IPS-NIHi11 (cell line): Measurements from ENCODE around the gene CACNA2D3.

Source experiments
- DNase-seq: peaks from one replicate; pipeline ENCODE4 v3.0.0; 2012; ENCODE audit warnings: mixed read lengths, low spot score

Gene CACNA2D3

DNA sequence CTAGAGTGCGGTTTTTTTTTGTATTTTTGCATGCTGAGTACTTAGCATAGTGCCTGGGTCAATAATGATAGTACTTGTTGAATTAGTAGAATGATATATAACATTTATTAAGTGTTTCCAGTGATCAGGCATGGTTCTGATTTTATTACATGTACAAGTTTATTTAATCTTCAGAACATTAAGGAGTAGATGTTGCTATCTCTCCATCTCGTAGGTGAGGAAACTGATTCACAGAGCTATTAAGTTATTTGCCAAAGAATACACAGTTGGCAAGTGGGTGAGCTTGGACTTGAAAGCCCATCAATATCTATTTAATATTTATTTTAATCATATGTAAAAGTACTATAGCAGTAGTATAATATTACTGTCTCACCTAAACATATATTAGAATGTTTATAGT, 219.5 kb downstream of the CACNA2D3 start:
- no peak for DNase-seq

DNA sequence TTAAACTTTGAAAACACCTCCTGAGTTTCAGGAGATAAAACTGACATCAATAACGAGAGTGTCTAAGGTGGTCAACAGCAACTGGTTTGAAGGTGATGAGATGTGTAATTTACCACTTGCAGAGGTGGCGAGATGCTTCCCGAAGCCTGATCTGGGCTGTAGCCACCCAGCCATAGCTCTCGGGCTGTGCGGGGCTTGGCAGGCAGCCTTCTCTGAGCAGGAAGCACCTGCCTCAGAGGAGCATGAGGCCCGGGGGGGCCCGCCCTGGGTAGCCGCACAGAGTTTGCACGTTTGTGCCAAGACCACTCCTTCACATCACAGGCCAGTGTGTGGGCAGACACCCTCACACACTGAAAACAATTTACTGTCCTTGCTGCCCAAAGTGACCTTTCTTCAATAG, 220.3 kb downstream of the CACNA2D3 start:
- DNase-seq, result no peak

DNA sequence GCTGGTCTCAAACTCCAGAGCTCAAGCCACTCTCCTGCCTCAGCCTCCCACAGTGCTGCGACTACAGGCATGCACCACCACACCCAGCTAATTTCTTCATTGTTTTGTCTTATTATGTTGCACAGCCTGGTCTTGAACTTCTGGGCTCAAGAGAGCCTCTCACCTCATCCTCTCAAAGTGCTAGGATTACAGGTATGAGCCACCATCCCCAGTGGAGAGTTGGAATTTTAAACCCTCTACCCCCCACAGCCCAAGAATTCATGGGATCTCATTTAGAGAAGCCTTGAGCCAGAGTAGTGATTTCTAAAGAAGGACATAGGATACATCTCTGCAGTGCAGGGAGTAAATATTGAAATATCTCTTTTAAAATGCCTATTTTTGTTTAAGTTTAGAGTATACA, 221.1 kb downstream of the CACNA2D3 start:
- DNase-seq, result no peak

DNA sequence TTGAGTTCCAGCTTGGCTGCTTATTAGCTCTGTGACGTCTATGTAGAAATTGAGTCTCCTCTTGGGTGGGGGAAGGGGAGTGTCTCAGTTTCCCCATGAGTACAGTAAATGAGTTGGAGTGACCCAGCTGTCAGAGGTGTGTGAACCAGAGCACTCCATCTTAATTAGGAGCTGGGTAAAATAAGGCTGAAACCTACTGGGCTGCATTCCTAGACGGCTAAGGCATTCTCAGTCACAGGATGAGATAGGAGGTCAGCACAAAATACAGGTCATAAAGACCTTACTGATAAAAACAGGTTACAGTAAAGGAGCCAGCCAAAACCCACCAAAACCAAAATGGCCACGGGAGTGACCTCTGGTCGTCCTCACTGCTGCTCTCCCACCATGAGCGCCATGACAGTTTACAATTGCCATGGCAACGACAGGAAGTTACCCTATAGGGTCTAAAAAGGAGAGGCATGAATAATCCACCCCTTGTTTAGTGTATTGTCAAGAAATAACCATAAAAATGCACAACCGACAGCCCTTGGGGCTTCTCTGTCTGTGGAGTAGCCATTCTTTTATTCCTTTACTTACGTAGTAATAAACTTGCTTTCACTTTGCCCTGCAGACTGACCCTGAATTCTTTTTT, 222.4 kb downstream of the CACNA2D3 start:
- no peak for DNase-seq

DNA sequence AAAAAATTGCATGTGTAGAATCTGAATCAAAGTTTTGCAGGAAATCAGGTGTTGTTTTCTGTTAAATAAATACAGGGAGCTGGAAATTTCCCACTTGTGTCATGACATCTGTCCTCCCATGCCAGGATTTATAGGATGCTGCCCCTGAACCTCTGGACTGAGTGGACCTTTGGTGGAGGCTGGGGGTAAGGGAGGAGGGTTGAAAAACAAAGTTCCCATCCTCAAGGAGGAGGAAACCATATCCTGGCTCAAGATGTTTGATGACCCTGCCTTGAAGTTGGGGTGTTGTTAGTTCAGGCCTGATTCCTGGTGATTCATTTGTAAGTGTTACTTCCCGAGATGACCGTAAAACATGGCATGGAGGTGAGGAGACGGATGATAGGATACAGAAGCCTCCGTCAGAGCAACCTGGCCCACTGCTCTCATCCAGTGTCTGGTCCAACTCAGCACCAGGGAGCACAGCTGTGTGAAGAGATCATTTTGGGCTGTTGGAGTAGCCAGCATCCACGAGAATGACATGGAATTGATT, 223.6 kb downstream of the CACNA2D3 start:
- DNase-seq, result no peak

DNA sequence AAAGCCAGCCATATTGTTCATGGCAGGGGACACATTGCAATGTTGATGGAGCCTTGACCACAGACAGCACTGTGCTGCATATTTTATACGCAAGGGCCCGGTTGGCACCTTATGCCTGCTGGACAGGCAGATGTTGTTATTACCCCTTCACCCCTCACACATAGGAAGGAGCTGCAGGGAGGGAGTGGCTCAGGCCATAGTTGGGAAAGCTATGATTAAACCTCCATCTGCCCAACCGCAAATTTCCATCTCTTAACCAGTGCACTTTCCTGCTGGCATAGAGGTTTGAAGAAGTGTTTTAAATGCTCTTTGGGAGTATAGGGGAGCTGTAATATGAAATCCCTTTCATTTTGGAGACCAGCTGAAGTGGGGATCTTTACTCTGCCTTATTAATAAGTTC, 224.7 kb downstream of the CACNA2D3 start:
- no peak for DNase-seq

DNA sequence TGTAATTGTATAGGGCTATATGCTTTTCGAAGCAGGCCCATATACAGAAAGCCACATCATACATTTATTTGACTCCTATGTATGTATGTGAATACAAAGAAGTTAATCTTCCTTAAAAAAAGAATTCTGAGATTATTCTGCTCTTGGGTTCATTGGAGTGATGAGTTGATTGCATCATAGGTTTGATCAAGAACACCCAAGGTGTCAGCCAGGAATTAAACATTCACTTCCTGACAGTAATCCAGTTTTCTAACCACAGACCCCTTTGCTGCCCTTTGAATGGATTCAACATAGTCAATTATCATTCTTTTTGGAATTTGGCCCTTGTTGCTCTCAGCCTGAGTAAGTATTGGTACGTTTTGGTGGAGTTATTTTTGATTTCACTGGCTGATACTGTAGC, 225.6 kb downstream of the CACNA2D3 start:
- no peak for DNase-seq

DNA sequence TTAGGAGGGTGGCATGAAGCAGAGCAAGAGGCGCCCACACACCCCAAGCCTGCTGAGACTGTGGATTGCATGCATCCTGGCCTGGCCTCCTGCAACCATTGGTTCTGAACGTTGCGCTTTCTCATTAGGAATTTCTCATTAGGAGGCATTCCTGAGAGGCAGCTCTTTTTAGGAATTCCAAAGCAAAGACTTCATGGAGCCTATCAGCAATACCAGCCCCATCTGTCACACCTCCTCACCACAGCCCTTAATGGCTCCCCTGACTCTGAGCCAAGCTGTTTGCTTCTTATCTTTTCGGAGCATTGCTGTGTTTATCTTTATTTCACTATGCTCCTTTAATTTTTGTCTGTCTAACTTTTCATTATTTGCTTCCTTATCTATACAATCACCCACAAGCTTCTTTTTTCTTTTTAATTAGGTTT, 226.9 kb downstream of the CACNA2D3 start:
- DNase-seq, result no peak

DNA sequence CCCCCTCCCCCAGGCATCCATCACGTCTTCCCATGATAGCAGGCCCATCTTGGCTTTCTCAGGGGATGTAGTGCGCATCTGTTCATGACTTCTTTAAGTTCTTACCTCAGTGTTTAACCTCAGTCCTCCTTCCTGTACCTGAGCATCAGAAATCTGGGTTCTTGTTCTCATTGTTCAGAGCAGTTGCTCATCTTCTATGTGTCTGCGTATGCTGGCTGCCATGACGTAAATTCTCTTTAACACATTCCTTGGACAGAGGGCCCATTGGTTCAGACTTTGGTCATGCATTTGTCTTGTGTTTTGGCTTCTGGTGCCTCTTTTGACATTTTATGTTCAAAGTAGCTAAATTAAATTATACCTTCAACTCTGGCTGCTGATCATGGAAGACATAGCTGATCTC, 227.3 kb downstream of the CACNA2D3 start:
- DNase-seq, result no peak

DNA sequence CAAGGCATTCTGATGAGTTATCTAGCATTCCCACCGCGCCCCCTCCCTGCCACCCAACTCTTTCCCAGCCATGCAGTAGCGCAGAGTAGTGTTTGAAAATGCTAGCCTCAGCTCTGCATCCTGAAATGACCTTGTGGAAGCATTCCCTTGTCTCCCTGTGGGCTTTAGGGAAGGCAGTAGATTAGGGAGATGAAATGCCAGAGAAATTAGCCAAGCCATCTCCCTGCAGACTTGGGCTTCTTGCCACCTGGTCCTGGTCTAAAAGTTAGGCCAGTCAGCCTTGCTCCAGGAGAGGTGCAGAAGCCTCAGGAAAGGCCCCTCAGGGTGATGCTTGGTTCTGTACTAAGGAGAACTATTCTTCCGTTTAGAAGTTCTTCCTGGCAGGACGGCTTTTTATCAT, 231.2 kb downstream of the CACNA2D3 start:
- DNase-seq, result no peak

DNA sequence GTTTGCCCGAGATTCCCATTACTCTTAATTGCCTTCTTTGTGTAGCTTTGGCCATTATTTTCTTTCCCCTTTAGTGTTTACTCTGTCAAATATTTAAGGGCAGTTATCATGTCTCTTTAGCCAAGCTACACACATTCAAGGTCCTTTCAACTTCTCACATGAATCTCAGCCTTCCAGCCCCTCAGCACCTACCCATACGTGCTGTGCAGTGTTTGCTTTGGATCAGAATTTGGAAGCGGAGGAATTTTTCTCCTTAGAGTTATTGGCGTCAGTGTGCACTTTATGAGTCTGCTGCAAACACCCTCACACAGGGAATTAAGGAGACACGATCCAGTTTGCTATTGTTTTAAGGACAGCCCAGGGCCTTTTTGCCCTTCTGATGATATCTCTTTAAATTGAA, 231.6 kb downstream of the CACNA2D3 start:
- DNase-seq, result no peak

DNA sequence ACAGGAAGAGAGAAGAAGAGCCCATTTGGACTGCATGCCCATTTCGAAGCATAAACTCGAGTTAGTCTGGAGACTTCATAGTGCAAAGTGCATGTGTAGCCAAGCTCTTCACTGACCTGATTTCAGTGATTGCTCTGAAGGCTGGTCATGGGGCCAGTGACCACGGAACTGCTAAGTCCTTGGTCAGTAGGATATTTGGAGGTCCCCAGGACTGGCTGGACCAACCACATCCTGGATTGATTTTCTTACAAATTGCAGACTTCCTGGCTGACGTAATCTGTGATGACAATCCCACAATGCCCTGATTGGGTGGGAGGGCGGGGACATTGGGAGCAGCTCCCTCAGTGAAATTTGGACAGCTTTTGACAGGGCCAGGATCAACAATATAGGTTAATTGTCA, 233.4 kb downstream of the CACNA2D3 start:
- no peak for DNase-seq

DNA sequence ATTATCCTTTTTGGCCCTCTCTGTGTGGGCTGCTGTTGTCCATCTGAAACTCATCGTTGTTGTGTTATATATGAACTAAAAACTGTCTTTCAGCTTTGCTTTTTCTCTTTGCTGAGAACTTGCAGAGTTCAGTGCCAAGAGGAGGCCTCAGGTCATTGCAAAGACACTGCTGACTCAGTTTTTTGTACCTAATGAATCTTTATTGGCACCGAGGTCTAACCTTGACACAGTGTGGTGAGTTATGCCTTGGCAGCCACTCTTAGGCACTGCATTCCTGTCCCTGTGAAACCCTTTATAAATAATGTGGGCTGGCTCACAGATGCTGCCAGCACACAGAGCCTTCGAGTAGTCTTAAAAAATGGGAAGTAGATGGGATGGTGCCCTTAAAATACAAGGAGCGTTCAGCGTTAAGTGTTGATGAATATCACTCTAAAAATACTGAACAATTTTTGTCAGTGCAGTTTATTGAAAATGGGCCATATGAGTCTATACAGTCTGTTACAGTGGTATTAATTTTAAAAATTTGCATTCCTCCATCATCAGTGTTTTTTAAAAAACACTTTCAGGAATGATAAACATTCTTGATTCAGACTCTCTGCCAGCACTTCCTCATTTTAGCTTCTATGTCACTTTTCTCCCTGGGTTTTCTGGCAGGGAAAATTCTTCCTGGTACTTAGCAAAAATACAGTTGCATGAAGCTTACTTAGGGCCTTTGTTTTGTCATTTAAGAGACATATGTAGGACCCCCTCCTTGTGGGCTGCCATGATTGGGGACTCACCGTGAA, 234.1 kb downstream of the CACNA2D3 start:
- no peak for DNase-seq

DNA sequence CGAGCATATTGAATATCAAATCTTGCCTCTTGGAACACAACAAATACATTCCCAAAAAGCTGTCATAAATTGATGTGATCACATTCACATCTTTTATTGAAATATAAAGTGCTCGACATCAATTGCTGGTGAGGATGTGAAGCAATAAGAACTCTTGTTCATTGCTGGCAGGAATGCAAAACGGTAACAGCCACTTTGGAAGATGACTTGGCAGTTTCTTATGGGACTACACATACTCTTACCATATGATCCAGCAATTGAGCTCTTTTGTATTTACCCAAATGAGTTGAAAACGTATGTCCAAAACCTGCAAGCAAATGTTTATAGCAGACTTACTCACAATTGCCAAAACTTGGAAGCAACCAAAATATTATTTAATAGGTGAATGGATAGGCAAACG, 234.9 kb downstream of the CACNA2D3 start:
- DNase-seq, result no peak

DNA sequence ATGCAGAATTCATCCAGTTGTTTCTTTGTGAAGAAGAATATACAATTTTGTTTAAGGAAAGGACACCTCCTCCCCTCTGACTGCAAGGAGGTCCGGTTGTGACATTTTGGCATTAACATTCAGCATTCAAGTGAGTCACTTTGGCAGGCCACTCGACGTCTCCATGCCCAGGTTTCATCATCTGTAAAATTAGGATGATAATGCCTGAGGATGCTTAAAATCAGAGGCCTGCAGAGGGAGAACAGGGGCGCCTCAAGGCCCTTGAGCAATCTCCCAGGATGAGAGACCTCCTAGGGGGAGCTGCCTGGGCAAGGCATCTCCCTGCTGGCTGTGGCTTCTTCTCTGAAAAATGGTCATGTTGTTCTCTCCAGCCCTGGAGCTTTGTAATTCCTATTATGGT, 236.0 kb downstream of the CACNA2D3 start:
- DNase-seq, result no peak

DNA sequence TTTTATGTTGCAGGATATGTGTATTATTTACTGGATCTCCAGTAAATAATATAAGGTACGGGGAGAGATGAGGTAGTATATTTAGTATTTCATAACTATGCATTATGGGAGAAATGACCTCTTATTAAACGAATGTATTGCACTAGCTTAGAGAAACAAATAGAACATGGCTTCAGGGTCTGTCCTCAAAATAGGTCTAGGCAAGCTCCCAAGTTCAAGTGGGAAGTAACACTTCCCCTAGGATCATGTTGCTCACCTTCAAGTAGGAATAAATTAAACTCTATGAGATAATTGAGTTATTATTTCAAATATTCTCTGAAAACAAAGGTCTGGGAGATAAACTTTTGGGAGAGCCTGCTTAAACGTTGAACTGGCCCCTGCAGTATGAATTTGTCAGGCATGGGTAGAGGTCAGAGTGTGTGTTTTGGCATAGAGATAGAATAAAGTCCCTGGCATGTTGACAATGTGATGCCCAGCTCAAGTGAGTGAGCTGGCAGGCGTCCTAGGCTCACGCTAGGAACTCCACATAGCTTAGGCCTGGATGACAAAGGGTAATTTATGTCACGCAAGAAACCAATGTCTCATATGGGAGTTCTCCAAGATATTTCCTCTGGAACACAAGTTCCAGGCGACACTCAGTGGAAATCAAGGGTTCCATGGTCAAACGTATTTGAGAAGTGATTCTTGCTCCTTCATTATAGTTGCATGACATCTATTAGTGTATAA, 236.8 kb downstream of the CACNA2D3 start:
- no peak for DNase-seq

DNA sequence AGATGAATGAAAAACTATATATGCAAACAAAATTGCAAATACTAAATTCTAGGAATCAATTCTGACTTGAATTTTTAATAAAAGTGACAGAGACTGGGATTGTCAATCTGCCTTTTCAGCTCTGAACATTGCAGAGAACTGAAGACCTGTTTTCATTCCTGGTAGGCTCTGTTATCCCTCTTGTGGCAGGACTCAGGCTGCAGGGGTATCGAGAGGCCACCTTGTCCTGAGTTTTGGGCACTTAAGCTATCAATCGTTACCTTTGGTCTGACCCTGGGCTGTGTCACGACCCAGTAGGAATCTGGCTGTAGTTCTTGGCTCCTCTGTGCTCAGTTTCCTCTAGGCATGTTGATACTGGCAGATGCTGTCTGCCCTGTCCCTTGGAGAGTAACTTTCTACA, 238.0 kb downstream of the CACNA2D3 start:
- DNase-seq, result no peak

DNA sequence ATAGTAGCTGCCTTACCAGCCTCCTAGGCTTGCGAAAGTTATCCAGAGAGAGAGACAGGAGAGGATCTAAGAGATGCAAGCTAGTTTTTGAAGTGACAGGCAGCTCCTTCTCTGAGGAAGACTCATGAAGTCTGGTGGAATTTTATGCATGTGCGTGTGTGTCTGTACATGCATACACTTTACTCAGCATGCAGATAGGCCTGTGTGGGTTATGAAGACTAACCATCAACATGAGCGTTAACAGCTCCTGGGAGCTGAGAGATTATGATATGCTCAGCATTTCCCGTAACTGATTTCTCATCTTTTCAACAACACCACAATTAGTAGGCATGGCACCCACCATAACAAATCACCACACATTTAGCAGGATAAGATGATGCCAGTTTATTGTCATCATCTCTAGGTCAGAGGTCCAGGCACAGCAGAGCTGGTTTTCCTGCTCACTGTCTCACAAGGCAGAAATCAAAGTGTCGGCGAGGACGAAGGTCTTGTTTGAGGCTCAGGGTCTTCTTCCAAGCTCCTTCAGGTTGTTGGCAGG, 239.5 kb downstream of the CACNA2D3 start:
- DNase-seq, result no peak

DNA sequence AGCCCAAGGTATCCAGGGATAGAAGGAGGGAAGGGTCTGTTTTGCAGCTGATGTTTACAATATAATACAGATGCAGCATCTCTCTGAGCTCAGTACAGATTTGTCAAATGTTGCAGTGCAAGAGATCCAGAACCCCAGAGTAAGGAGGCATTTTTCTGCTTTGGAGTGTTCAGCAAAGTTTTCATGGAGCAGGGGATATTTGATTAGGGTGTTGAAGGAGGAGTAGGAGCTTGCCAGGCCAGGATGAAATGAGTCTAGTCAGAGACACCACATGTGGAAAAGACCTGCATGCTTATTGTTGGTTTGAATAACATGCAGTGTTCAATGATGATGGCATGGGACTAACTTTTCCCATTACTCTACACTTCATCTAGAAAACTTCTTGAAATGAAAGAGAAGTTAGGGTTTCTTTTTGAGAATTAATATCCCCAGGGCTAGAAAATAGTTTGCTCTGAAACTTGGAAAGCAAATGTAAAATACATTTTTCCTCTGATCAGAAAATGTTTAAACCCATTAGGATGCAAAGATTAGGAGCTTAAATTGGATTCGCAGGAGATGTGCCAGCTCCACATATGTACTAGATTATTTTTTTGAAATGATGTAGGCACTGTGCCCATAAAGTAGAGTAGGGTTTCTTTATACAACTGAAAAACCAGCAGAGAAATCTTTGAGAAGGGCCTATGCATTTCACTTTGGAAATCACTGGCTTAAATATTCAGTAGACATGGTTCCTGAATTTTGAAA, 243.8 kb downstream of the CACNA2D3 start:
- no peak for DNase-seq

DNA sequence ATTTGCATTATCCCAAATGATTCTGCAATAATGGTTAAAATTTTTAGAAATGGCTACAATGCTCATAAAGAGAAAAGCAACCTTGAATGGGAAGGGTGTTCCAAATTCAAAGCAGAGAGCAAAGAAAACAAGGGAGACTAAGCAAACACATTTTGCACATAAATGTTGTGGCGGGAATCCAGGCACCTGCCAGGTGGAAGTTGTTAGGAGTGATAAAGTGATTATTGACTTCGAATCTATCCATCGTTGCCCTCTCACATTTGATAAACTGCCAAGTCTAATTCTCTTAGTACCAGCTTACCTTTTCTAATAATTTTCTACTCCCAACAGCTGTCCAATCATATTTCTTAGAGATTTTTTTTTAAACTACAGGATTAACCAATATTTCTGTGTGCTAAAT, 244.5 kb downstream of the CACNA2D3 start:
- no peak for DNase-seq

DNA sequence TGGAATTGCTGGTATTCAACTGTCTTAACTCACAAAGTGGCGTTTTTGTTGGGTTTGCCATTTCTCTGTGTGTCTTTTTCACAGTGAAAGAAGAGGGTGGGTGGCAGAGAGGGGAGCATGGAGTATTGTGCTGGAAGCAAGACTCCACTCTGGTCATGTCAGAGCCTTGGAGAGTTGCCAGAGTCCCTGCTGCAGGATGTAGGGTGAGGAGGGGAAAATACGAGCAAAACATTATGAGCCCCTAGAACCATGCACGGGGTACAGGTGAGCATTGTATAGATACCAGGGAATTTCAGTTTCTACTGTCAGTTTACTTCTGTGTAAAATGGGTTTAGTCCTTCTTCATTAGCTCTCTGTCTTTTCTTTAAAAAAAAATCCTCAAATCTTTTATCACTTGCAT, 249.9 kb downstream of the CACNA2D3 start:
- no peak for DNase-seq
